PC-9 (cell line): ENCODE results near the gene ETV6. TPM values are rescaled to one million over a fixed set of nuclear protein-coding genes. Genes with fewer than 3 reads are reported as not detected.

Experiments used
- BruUV-seq: library from RNA; stranded (reverse); fragments of 400-500 nt; replicated peaks from 2 replicates; lab custom pipeline; 2021; lab: Mats Ljungman, UMichigan
- CTCF ChIA-PET: fragments of 300-600 bp; sonication (Branson Sonifier 250); formaldehyde crosslinking; loops from one replicate; lab custom pipeline; 2022; ENCODE audit warnings: antibody characterized with exemption; lab: Charles Lee
- POLR2A ChIA-PET: fragments of 300-600 bp; sonication (Branson Sonifier 250); formaldehyde crosslinking; loops from one replicate; lab custom pipeline; 2022; ENCODE audit warnings: antibody characterized with exemption; ENCODE audit not compliant: unreplicated experiment; lab: Charles Lee
- DNase-seq, 2 experiments: peaks; one replicate each; pipeline versions ENCODE4 v3.0.0 to v3.0.0-alpha.2; 2015 to 2022; ENCODE audit warnings: mixed read lengths in 1 of 2
- H2AFZ ChIP-seq: fragments of 200-600 bp; sonication (generic); 2 replicates; pipeline ENCODE4 v1.8.1; 2017; ENCODE audit warnings: antibody characterized with exemption
- H3F3A ChIP-seq: fragments of 200-600 bp; sonication (generic); 2 replicates; pipeline ENCODE4 v1.8.1; 2017; ENCODE audit warnings: antibody characterized with exemption, mild to moderate bottlenecking, low read depth; ENCODE audit not compliant: insufficient read depth
- H3K27ac ChIP-seq: fragments of 200-600 bp; sonication (generic); 2 replicates; pipeline ENCODE4 v1.6.1; 2016; ENCODE audit warnings: mixed run types
- H3K27me3 ChIP-seq: fragments of 200-600 bp; sonication (generic); 2 replicates; pipeline ENCODE4 v1.6.1; 2016; ENCODE audit warnings: low read depth, mixed run types; ENCODE audit not compliant: insufficient read depth
- H3K36me3 ChIP-seq: fragments of 200-600 bp; sonication (generic); 2 replicates; pipeline ENCODE4 v1.6.1; 2016; ENCODE audit warnings: low read depth, mixed run types
- H3K4me1 ChIP-seq: fragments of 200-600 bp; sonication (generic); replicated peaks from 2 replicates; pipeline ENCODE4 v1.6.1; 2016; ENCODE audit warnings: mixed run types; ENCODE audit not compliant: insufficient read depth
- H3K4me2 ChIP-seq: fragments of 200-600 bp; sonication (generic); 2 replicates; pipeline ENCODE4 v1.6.1; 2017; ENCODE audit warnings: mixed run types
- H3K4me3 ChIP-seq: fragments of 200-600 bp; sonication (generic); 2 replicates; pipeline ENCODE4 v1.6.1; 2016; ENCODE audit warnings: mixed run types
- H3K79me2 ChIP-seq: fragments of 200-600 bp; sonication (generic); 2 replicates; pipeline ENCODE4 v1.6.1; 2017; ENCODE audit warnings: low read depth, mixed run types
- H3K9me2 ChIP-seq: fragments of 200-600 bp; sonication (generic); 2 replicates; pipeline ENCODE4 v1.8.1; 2017; ENCODE audit warnings: mild to moderate bottlenecking; ENCODE audit not compliant: insufficient read depth
- H3K9me3 ChIP-seq: fragments of 200-600 bp; sonication (generic); 2 replicates; pipeline ENCODE4 v1.8.1; 2016; ENCODE audit warnings: low read depth; ENCODE audit not compliant: insufficient read depth
- H4K20me1 ChIP-seq: fragments of 200-600 bp; sonication (generic); 2 replicates; pipeline ENCODE4 v1.8.1; 2017; ENCODE audit not compliant: insufficient read depth
- EZH2 ChIP-seq: fragments of 200-600 bp; sonication (generic); IDR thresholded peaks from 2 replicates; pipeline ENCODE4 v1.8.0; 2017; ENCODE audit warnings: antibody characterized with exemption, low read depth
- intact Hi-C: fragments of 100-400 bp; cut with micrococcal nuclease; formaldehyde crosslinking; loops from one replicate; pipeline ENCODE4 v1.10.0; 2022; ENCODE audit not compliant: unreplicated experiment
- total RNA-seq: library from RNA; stranded (reverse); gene quantifications from 2 replicates; pipeline ENCODE4 v1.2.3, GENCODE V29; 2021
- TF ChIP-seq, protein P1 (sequence below): fragments of 200-600 bp; sonication (generic); conservative IDR thresholded peaks from 2 replicates; pipeline ENCODE4 v1.6.1; 2017; ENCODE audit warnings: mixed run types, antibody characterized with exemption, mild to moderate bottlenecking, moderate library complexity

The ETV6 gene
- total RNA-seq, 1 experiment from 2014 or later, result 62.8 TPM

GRCh38 chr12:11846488-11846887 lies 197.0 kb downstream of the ETV6 start:
- no peak overlapping the region for H3K27ac ChIP-seq
- no peaks in the 10 kb centered on the region for H3K9me2 ChIP-seq
- H4K20me1 ChIP-seq, result no peaks in the 10 kb centered on the region
- no peaks in the 10 kb centered on the region for H3F3A ChIP-seq
- no peak overlapping the region for H2AFZ ChIP-seq
- no peak overlapping the region for H3K4me3 ChIP-seq
- H3K4me1 ChIP-seq, result no peaks in the 10 kb centered on the region
- POLR2A ChIA-PET, result interaction anchor here (0.7 kb wide), 1 partner anchor 17 kb away, joined by 6 read pairs; no protein-coding TSS in a partner anchor
- CTCF ChIA-PET, result no interaction called here
- intact Hi-C loops, result no loop called here
- BruUV-seq, result no TSS peak
- DNase-seq, result no peak
- TF ChIP-seq, protein P1, sequence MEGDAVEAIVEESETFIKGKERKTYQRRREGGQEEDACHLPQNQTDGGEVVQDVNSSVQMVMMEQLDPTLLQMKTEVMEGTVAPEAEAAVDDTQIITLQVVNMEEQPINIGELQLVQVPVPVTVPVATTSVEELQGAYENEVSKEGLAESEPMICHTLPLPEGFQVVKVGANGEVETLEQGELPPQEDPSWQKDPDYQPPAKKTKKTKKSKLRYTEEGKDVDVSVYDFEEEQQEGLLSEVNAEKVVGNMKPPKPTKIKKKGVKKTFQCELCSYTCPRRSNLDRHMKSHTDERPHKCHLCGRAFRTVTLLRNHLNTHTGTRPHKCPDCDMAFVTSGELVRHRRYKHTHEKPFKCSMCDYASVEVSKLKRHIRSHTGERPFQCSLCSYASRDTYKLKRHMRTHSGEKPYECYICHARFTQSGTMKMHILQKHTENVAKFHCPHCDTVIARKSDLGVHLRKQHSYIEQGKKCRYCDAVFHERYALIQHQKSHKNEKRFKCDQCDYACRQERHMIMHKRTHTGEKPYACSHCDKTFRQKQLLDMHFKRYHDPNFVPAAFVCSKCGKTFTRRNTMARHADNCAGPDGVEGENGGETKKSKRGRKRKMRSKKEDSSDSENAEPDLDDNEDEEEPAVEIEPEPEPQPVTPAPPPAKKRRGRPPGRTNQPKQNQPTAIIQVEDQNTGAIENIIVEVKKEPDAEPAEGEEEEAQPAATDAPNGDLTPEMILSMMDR, result no peak
- TF ChIP-seq EZH2, result no peak
- no peaks in the 10 kb centered on the region for H3K9me3 ChIP-seq
- no peaks in the 10 kb centered on the region for H3K27me3 ChIP-seq
- no peak overlapping the region for H3K4me2 ChIP-seq
- no peaks in the 10 kb centered on the region for H3K79me2 ChIP-seq
- peaks cover 11% of the 10 kb centered on the region for H3K36me3 ChIP-seq

GRCh38 chr12:11847539-11847938 lies 198.1 kb downstream of the ETV6 start:
- peaks cover 8% of the 10 kb centered on the region for H3K36me3 ChIP-seq
- no peaks in the 10 kb centered on the region for H3K79me2 ChIP-seq
- H3K27ac ChIP-seq, result no peak overlapping the region
- H4K20me1 ChIP-seq, result no peaks in the 10 kb centered on the region
- no peak overlapping the region for H2AFZ ChIP-seq
- POLR2A ChIA-PET, result no interaction called here
- H3K27me3 ChIP-seq, result no peaks in the 10 kb centered on the region
- no peaks in the 10 kb centered on the region for H3K4me1 ChIP-seq
- intact Hi-C loops, result no loop called here
- TF ChIP-seq, protein P1, result no peak
- no peak for TF ChIP-seq EZH2
- H3F3A ChIP-seq, result no peaks in the 10 kb centered on the region
- BruUV-seq, result no TSS peak
- H3K4me2 ChIP-seq, result no peak overlapping the region
- DNase-seq, result no peak
- H3K4me3 ChIP-seq, result no peak overlapping the region
- CTCF ChIA-PET, result no interaction called here
- H3K9me2 ChIP-seq, result no peaks in the 10 kb centered on the region
- H3K9me3 ChIP-seq, result no peaks in the 10 kb centered on the region

DNA sequence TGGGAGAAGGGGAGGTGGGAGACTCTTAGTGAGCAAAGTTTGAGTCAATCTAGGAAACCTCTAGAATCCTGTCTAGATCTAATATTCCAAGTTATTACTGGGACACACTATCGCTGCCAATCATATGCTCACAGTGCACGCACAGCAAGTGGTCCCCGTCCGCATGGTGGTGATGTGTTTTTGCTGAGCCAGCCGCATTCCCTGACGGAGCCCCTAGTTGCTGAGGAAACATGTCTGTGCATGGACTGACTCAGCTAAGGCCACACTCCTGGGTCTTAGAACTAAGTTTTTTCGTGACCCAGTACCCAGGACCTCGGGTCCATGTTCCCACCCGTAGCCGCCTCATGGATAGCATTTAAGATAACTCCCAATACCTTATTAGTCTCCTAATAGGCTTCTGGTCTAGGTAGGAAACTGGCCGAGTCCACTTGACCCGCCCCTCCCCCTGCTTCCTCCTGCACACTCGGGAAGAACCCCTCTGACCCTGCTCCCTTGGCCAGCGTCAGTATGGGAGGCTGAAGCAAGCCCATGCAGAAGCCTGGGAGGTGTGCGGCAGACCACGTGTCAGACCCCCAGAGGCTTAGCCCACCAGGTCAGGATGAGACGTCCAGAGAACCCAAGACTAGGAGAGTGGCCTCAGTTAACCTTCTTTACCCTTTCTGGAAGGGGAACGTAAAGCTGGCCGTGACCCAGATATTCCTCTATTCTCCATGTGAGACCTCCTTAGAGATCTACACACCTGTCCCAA lies 200.5 kb downstream of the ETV6 start:
- Histone ChIP-seq H3K27ac (no peak overlapping the region), H3K36me3 (peaks cover 8% of the 10 kb centered on the region), H4K20me1 (no peaks in the 10 kb centered on the region), H3F3A (no peaks in the 10 kb centered on the region), H3K27me3 (no peaks in the 10 kb centered on the region), H3K4me1 (no peaks in the 10 kb centered on the region), H3K4me3 (no peak overlapping the region), H3K9me2 (no peaks in the 10 kb centered on the region), H3K79me2 (no peaks in the 10 kb centered on the region), H2AFZ (no peak overlapping the region), H3K4me2 (no peak overlapping the region), H3K9me3 (no peaks in the 10 kb centered on the region)
- ChIA-PET CTCF (no interaction called here), POLR2A (no interaction called here)
- TF ChIP-seq, protein P1, result no peak
- no peak for TF ChIP-seq EZH2
- intact Hi-C loops, result no loop called here
- no TSS peak for BruUV-seq
- DNase-seq, result no peak
